ENCODE measurements around the gene ATG14.

ATG14 gene

GRCh38 chr14:55434805-55435174 is 23.2 kb upstream of the ATG14 start:
- no peak for TF ChIP-seq OSR1 (CRISPR knock-in tag; IDR thresholded peaks at IDR 0.05)
- no peak for ATAC-seq

- no peak for ATAC-seq
- TF ChIP-seq ARNTL (CRISPR knock-in tag; IDR thresholded peaks at IDR 0.05; ENCODE audit: borderline replicate concordance, low read depth) (no peak), CREB5 (CRISPR knock-in tag; IDR thresholded peaks at IDR 0.05; ENCODE audit: low read depth) (no peak), OSR1 (CRISPR knock-in tag; IDR thresholded peaks at IDR 0.05) (no peak), PPARA (CRISPR knock-in tag; IDR thresholded peaks at IDR 0.05; ENCODE audit: borderline replicate concordance) (no peak), CSDC2 (CRISPR knock-in tag; IDR thresholded peaks at IDR 0.05) (no peak), ESRRG (CRISPR knock-in tag; IDR thresholded peaks at IDR 0.05) (no peak), PATZ1 (CRISPR knock-in tag; IDR thresholded peaks at IDR 0.05; ENCODE audit: borderline replicate concordance) (no peak), BACH2 (CRISPR knock-in tag; IDR thresholded peaks at IDR 0.05; ENCODE audit: borderline replicate concordance) (no peak), ZNF565 (CRISPR knock-in tag; conservative IDR thresholded peaks at IDR 0.05; ENCODE audit: low read depth) (no peak), POU6F1 (CRISPR knock-in tag; IDR thresholded peaks at IDR 0.05; ENCODE audit: borderline replicate concordance, low read depth) (no peak), CSRNP3 (CRISPR knock-in tag; IDR thresholded peaks at IDR 0.05) (no peak), ISL1 (CRISPR knock-in tag; IDR thresholded peaks at IDR 0.05) (no peak), RARB (CRISPR knock-in tag; IDR thresholded peaks at IDR 0.05) (no peak), SNAI2 (CRISPR knock-in tag; IDR thresholded peaks at IDR 0.05) (no peak), GLIS3 (CRISPR knock-in tag; IDR thresholded peaks at IDR 0.05) (no peak), ZNF8 (CRISPR knock-in tag; IDR thresholded peaks at IDR 0.05) (no peak), ZNF70 (CRISPR knock-in tag; IDR thresholded peaks at IDR 0.05) (no peak), TCF4 (CRISPR knock-in tag; IDR thresholded peaks at IDR 0.05; ENCODE audit: borderline replicate concordance) (no peak), ZC3H10 (CRISPR knock-in tag; IDR thresholded peaks at IDR 0.05) (no peak)
Measured at GRCh38 chr14:55433880-55434804, 22.5 kb upstream of the ATG14 start.

- no peak for TF ChIP-seq SNAI2 (CRISPR knock-in tag; IDR thresholded peaks at IDR 0.05)
- TF ChIP-seq ZNF565 (CRISPR knock-in tag; conservative IDR thresholded peaks at IDR 0.05; ENCODE audit: low read depth), result no peak
- no peak for TF ChIP-seq ISL1 (CRISPR knock-in tag; IDR thresholded peaks at IDR 0.05)
- no peak for ATAC-seq
Measured at GRCh38 chr14:55432628-55433027, 21.0 kb upstream of the ATG14 start.

GRCh38 chr14:55430024-55430690 is 18.5 kb upstream of the ATG14 start:
- ATAC-seq, result peak; percentile 92
- no peak for TF ChIP-seq CREB5 (CRISPR knock-in tag; IDR thresholded peaks at IDR 0.05; ENCODE audit: low read depth)
- TF ChIP-seq POU6F1 (CRISPR knock-in tag; IDR thresholded peaks at IDR 0.05; ENCODE audit: borderline replicate concordance, low read depth), result no peak
- TF ChIP-seq ZNF8 (CRISPR knock-in tag; IDR thresholded peaks at IDR 0.05), result no peak
- no peak for TF ChIP-seq TSHZ2 (CRISPR knock-in tag; IDR thresholded peaks at IDR 0.05)
- no peak for TF ChIP-seq PPARA (CRISPR knock-in tag; IDR thresholded peaks at IDR 0.05; ENCODE audit: borderline replicate concordance)
- no peak for TF ChIP-seq ZFP3 (CRISPR knock-in tag; IDR thresholded peaks at IDR 0.05)
- no peak for TF ChIP-seq BACH2 (CRISPR knock-in tag; IDR thresholded peaks at IDR 0.05; ENCODE audit: borderline replicate concordance)

Data from SK-N-SH treated with all-trans-retinoic acid at 6 μM for 48 hours (cell line).